Kidney epithelial cell (primary cell): Measurements from ENCODE around the gene SRSF12. TPM values are rescaled to one million over a fixed set of nuclear protein-coding genes. Genes with fewer than 3 reads are reported as not detected.

Experiments
- DNase-seq: peaks from one replicate; pipeline ENCODE4 v3.0.0-alpha.2; 2010; ENCODE audit warnings: low read depth
- H3K27me3 ChIP-seq: 2 replicates; pipeline ENCODE4 v1.6.0; 2011; ENCODE audit warnings: low read length; ENCODE audit not compliant: control insufficient read depth, insufficient read depth
- H3K36me3 ChIP-seq: 2 replicates; pipeline ENCODE4 v1.5.1; 2011; ENCODE audit warnings: low read length; ENCODE audit not compliant: control insufficient read depth, insufficient read depth
- H3K4me3 ChIP-seq: 2 replicates; pipeline ENCODE4 v1.5.1; 2011; ENCODE audit warnings: low read depth, mild to moderate bottlenecking, control low read depth, low read length
- CTCF ChIP-seq: IDR thresholded peaks from 2 replicates; pipeline ENCODE4 v1.5.1; 2011; ENCODE audit warnings: mild to moderate bottlenecking, moderate library complexity, low read length, control low read depth, inconsistent platforms; ENCODE audit not compliant: insufficient read depth, poor library complexity, severe bottlenecking
- total RNA-seq: library from RNA; depleted of rRNA; stranded (reverse); fragments of >200 nt; gene quantifications from 2 replicates; pipeline ENCODE4 v1.2.3, GENCODE V29; 2015

The SRSF12 gene
- total RNA-seq: 8.3 and 10.1 TPM in 2 replicates

GRCh38 chr6:89117211-89118108 lies at the start of gene SRSF12:
Gene SRSF12 (minus strand): TSS chr6:89118071. CDS start chr6:89117887, 184 bp downstream.
- no peaks in the 10 kb centered on the region for H3K27me3 ChIP-seq
- H3K36me3 ChIP-seq: no peaks in the 10 kb centered on the region
- no peak for TF ChIP-seq CTCF
- peak within 1 kb of the TSS; percentile 82 for H3K4me3 ChIP-seq
- no peak for DNase-seq

- Histone ChIP-seq H3K36me3 (peaks cover 2% of the 10 kb centered on the region), H3K4me3 (no peak overlapping the region), H3K27me3 (no peaks in the 10 kb centered on the region)
- TF ChIP-seq CTCF: no peak
- no peak for DNase-seq
Measured at GRCh38 chr6:89162047-89162371, 44.1 kb upstream of the SRSF12 start.

- Histone ChIP-seq H3K27me3 (no peaks in the 10 kb centered on the region), H3K36me3 (peaks cover 2% of the 10 kb centered on the region), H3K4me3 (no peak overlapping the region)
- DNase-seq: no peak
- no peak for TF ChIP-seq CTCF
Measured at GRCh38 chr6:89161326-89162046, 43.6 kb upstream of the SRSF12 start.

GRCh38 chr6:89160331-89161092 lies 42.6 kb upstream of the SRSF12 start:
- Histone ChIP-seq H3K27me3 (no peaks in the 10 kb centered on the region), H3K36me3 (peaks cover 2% of the 10 kb centered on the region), H3K4me3 (no peak overlapping the region)
- TF ChIP-seq CTCF: no peak
- DNase-seq: no peak

- Histone ChIP-seq H3K36me3 (no peaks in the 10 kb centered on the region), H3K27me3 (no peaks in the 10 kb centered on the region), H3K4me3 (no peak overlapping the region)
- no peak for TF ChIP-seq CTCF
- no peak for DNase-seq
Measured at GRCh38 chr6:89154131-89154530, 36.3 kb upstream of the SRSF12 start.
